Measurements from ENCODE around the gene NACC1.

DNA sequence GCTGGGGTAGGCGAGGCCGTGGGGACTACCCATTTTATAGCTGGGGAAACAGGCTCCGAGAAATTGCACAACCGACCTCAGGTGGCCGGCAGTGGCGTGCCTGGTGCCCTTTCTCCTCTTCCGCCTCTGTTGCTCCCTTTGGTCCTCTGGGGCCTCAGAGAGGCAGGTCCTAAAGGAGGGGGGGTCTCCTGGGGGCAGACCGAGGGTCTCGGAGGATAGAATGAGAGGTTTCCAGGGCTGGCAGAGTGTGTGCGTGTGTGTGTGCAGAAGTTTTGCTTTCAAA, 20.8 kb downstream of the NACC1 start:
- no peak for TF ChIP-seq CTCF (IDR thresholded peaks at IDR 0.05)
- TF ChIP-seq POLR2A (IDR thresholded peaks at IDR 0.05): no peak

All from heart left ventricle (tissue), 13 donors.